GM18526 (cell line): ENCODE data around the gene GUK1.

ENCODE experiments used
- POLR2A ChIP-seq: IDR thresholded peaks from 3 replicates; pipeline ENCODE4 v1.6.1; 2011; ENCODE audit not compliant: insufficient read length; ENCODE audit errors: extremely low read depth

The GUK1 gene

GRCh38 chr1:228139931-228140723 is at the start of gene GUK1:
TSS of gene GUK1 (plus strand) at chr1:228140279. CDS start at chr1:228140303, 24 bp downstream.
- peak; percentile 90 for TF ChIP-seq POLR2A

- TF ChIP-seq POLR2A, result no peak
These were observed 49.4 kb upstream of the GUK1 start for GRCh38 chr1:228090613-228091081.

GRCh38 chr1:228091084-228091483 is 49.0 kb upstream of the GUK1 start:
- no peak for TF ChIP-seq POLR2A

- TF ChIP-seq POLR2A, result no peak
These were observed 47.6 kb upstream of the GUK1 start for GRCh38 chr1:228092342-228093049.

- no peak for TF ChIP-seq POLR2A
These were observed 46.8 kb upstream of the GUK1 start for GRCh38 chr1:228093050-228093906.

DNA sequence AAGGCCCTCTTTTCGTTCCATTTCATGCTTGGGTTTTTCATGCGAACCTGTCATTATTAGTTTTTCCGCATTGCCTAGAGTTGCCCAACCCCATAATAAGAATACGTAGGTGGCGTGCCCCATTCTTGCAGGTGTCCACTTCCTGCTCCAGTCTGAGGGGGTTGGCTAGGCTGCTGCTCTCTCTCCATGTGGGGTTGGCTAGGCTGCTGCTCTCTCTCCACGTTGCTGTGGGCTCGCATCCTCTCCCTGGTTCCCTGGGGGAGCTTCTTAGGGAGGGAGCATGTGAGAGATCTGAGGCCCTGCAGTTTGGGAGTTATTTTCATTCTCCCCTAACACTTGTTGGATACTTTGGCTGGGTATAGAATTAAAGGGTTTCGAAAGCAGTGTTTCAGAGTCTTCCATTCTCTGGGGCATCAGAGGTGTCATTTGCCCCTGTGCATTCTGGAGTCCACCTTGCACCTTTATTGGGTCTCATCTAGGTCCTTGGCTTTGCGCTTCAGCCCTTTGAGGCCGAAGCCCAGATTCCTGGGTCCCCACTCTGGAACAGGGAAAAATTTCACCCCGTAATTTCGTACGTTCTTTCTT is 45.6 kb upstream of the GUK1 start:
- TF ChIP-seq POLR2A, result no peak

DNA sequence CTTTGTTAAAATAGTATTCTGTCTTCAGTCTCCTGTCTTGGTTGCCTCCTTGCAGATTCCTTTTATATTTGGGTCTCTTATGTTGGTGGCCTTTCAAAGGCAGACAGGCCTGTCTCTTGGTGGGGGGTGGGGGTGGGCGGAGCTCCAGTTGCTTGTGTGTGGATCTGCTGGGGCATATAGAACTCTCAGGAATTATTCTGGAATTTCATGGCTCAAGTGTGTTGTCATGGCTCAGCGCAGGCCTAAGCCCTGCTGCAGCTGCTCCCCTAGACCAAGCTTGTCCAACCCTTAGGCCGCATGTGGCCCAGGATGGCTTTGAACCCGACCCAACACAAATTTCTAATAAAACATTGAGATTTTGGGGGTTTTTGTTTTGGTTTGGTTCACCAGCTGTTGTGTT is 44.9 kb upstream of the GUK1 start:
- no peak for TF ChIP-seq POLR2A

DNA sequence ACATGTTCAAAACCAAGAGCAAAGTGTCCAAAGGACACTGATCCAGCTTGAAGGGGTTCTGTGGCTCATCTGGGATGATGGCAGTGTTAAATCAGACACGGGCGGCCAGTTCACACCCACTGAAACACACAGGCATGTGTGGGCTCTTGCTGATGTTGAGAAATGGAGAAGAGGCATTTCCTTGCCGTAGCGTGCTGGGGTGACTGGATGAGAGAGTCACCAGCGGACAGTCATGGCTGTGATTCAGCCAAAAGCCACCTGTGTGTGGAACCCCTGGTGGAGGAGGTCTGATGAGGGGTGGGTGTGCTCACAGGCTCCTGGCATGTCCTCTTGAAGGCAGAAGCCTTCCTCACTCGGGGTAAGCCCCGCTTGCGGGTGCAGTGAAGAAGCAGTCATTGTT is 44.1 kb upstream of the GUK1 start:
- no peak for TF ChIP-seq POLR2A

GRCh38 chr1:228096416-228097332 is 43.4 kb upstream of the GUK1 start:
- TF ChIP-seq POLR2A, result no peak

- TF ChIP-seq POLR2A, result peak; percentile 15
These were observed 42.6 kb upstream of the GUK1 start for GRCh38 chr1:228097333-228098081.

DNA sequence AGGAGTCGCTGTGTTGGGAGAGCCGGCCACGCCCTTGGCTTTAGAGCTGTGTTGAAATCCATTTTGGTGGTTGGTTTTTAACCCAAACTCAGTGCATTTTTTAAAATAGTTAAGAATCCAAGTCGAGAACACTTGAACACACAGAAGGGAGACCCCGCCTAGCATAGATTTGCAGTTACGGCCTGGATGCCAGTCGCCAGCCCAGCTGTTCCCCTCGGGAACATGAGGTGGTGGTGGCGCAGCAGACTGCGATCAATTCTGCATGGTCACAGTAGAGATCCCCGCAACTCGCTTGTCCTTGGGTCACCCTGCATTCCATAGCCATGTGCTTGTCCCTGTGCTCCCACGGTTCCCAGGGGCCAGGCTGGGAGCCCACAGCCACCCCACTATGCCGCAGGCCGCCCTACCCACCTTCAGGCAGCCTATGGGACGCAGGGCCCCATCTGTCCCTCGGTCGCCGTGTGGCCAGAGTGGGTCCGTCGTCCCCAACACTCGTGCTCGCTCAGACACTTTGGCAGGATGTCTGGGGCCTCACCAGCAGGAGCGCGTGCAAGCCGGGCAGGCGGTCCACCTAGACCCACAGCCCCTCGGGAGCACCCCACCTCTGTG is 41.7 kb upstream of the GUK1 start:
- no peak for TF ChIP-seq POLR2A

DNA sequence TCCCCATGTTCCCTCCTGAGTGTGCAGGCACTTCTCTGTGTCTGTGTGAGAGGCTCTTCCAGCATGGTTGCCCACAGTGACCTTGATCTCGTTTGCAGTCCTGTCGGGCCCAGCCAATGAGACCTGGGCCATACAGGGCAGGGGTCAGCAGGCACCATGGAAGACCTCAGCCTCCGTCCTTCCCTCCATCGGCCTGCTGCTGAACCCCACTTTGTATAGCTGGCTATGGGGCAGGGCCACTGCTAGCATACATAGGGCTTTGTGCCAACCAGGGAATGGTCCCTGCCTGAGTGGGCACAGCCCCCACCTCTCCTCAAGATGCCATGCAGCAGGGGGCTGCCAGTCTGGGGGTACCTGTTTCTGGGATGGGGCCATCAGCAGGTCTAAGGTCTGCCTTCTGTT is 40.7 kb upstream of the GUK1 start:
- no peak for TF ChIP-seq POLR2A
